HG03064 (cell line): Measurements from ENCODE around the gene GAPVD1.
"Not testable (repeated sequence)": the region's sequence is repeated elsewhere in the genome, so short reads cannot be mapped to it uniquely, and the experiment has no call there.

ENCODE experiments used
- ATAC-seq: cut with Tn5 transposase; IDR thresholded peaks from one replicate; pipeline ENCODE4 v1.9.1; 2021; ENCODE audit warnings: low read depth; ENCODE audit not compliant: unreplicated experiment

The GAPVD1 gene

DNA sequence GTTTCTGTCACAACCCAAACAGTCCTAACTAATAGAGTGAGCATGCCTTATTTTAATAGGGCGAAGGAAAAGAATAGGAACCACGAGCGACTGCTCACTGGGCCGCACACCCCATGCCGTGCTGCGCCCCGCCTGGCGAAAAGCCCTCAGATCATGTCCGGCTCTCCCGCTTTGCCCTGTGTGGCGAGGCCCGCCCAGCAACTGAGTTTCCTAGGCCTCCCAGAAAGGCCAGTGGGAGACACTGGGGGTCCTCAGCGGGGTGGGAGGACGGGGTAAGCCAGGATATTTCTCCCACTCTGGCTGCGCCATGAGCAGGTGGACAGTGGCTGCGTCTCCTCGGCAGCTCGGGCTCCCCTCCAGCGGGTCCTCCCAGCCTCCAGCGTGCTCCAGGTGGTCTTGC, 138.0 kb downstream of the GAPVD1 start:
- no peak for ATAC-seq

GRCh38 chr9:125400232-125400631, 138.6 kb downstream of the GAPVD1 start:
- ATAC-seq = not testable (repeated sequence)

DNA sequence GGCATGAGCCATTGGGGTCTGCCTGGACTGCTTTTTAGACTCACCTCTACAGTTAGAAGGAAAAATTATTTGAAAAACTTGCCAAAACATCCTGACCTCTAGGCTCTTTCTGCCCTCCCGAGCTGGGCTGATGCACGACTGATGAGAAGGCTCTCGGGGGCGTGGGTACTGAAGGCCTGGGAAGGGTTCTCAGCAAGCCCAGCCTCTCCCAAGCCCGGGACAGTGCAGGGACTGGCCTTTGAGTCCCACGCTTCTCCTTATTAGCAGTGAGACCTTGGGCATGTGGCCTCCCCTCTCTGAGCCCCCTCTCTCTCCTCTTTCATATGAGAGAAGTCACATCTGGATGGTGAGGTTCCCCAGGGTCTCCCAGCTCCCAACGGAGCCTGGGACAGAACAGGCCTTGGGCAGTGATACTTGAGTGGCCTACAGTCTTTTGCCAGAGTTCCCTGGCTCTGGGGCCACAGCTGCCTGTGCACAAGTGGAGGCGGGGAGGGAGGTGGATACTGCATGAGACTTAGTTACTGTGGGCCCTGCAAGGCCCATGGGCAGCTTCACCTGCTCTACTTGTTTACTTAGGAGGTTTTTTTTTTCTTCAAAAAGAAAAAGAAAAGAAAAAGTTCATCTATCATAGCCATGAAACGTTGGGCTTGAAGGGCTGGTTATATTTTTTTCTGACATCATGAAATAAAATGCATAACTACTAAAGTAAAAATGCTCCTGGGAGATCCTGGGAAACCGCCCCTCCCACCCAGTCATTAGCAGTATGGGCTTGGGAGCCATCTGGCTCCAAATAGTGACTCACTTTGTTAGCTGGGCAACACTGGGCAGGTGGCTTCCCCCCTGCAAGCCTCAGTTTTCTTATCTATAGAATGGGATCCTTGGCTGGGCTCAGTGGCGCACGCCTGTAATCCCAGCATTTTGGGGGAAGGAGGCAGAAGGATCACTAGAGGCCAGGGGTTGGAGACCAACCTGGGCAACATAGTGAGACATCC, 139.4 kb downstream of the GAPVD1 start:
- no peak for ATAC-seq

GRCh38 chr9:125404733-125405132, 143.1 kb downstream of the GAPVD1 start:
- ATAC-seq = no peak

- no peak for ATAC-seq
Observed at GRCh38 chr9:125405938-125406809, 144.5 kb downstream of the GAPVD1 start.

- no peak for ATAC-seq
Observed at GRCh38 chr9:125406810-125407087, 145.1 kb downstream of the GAPVD1 start.

- ATAC-seq = peak; percentile 19
Observed at GRCh38 chr9:125407432-125407973, 145.9 kb downstream of the GAPVD1 start.

DNA sequence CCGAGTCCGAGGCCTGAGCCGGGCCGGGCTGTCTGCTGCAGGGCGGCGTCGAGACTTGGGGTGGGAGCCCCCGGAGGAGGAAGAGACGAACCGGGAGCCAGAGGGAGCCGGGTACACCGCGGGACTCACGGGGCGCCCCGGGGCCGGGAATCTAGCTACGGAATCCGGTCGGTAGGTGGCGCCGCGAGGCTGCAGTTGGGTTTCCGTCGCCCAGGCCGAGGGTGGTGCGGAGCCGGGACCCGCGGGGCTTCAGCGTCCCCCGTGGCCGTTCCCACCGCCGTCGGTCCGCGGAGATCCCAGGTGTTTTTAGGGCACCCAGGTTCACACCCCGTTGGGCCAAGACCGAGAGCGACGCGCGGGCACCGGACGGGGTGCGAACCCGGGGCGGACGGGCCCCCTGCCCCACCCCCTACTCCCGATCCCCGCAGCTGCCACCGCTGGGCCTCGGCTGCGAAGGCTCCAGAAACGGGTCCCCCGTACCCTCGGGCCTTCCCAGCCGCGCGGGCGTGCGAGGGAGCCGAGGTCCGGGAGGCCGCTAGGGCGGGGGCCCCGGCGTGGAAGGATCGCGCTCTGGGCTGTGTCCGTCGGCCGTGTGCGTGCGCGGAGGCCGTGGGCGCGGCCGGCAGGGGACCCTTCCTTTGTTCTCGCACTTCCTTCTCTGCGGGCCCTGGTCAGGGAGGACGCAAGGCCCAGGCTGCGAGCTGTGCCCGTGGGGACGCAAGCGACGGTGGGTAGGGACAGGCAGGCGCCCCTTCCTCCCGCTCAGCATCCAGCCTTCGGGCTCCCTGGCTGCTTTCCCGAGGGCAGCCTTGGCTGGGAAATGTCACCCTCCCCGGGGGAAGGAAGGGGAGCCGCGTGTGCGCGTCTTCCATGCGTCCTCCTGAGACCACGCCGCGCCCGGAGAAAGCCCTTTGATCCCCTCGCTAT, 146.6 kb downstream of the GAPVD1 start:
- ATAC-seq = peak; percentile 61

- no peak for ATAC-seq
Observed at GRCh38 chr9:125409217-125409636, 147.6 kb downstream of the GAPVD1 start.

GRCh38 chr9:125409637-125410521, 148.3 kb downstream of the GAPVD1 start:
- ATAC-seq = no peak

DNA sequence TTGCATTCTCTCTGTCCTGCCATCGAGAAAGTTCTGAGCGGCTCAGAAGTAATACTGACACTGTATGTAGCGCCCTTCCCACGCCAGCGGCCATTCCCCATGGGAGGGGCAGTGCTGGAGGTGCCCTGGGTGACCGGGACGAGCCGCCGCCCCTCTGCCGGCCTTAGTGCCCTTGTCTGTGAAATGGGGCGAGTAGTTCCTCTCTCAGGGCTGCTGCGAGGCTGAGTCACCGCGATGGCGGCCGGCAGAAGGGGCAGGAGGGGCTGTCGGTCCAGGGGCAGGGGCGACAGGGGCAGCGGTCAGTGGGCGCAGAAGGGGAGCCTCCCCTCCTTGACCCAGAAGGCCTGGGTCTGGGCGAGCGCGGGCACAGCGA, 148.9 kb downstream of the GAPVD1 start:
- no peak for ATAC-seq

DNA sequence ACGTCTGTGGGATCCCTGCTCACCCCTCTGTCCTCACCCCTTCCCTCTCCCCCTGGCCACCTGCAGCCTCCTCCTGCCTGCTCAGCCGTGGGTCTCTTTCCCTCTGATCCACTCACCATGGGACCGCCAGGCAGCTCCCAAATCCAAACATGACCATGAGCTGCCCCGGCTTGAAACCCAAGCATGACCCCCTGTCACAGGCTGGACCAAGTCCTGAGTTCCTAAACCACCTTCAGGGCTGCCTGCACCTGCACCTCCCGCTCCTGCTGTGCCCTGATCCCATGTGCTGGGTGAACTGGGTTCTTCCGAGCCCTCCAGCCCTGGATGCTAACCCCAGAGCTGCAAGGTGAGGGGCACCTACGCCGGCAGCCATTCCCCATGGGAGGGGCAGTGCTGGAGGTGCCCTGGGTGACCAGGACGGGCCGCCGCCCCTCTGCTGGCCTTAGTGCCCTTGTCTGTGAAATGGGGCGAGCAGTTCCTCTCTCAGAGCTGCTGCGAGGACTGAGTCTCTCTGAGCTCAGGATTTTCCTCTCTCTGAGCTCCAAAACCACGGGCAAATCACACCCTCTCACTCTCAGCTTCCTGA, 149.6 kb downstream of the GAPVD1 start:
- no peak for ATAC-seq

DNA sequence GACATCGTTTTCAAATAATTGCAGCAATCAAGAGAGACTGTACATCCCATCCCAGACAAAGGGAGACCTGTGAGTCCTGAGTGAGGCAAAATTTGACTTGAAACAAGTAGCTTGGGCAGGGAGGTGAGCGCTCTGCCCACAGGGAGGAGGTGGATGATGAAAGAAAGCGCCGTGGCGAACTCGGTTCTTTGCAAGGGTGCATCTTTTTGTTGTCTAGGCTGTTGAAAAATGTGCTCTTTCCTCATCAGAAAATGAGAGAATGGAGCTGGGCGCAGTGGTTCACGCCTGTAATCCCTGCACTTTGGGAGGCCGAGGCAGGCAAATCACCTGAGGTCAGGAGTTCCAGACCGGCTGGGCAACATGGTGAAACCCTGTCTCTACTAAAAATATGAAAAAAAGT, 150.5 kb downstream of the GAPVD1 start:
- no peak for ATAC-seq

GRCh38 chr9:125413579-125413978, 152.0 kb downstream of the GAPVD1 start:
- ATAC-seq = no peak

- ATAC-seq = no peak
Observed at GRCh38 chr9:125415583-125416460, 154.2 kb downstream of the GAPVD1 start.

DNA sequence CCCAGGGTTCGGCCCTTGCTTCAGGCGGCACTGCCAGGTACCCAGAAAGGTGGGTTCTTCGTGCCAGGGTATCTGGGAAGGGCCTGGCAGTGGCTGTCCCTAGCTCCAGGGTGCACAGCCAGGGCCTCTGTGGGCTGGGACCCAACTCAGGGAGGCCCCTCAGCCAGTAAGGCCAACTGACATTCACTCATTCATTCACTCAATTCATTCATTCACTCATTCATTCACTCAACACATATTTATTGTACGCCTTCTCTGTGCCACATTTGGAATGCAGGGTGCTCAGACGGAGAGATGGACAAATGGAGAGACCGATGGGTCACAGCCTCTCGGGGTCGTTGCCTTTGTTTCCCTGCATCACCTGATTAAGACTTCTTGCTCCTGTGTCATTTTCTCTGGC, 154.9 kb downstream of the GAPVD1 start:
- ATAC-seq = no peak
